Measurements from ENCODE around the gene NR2C2. TPM values are rescaled to one million over a fixed set of nuclear protein-coding genes. Genes with fewer than 3 reads are reported as not detected.

The NR2C2 gene
- polyA plus RNA-seq, 1 experiment: 17.9 TPM

GRCh38 chr3:15086699-15087098 is 139.3 kb downstream of the NR2C2 start:
- ChIA-PET CTCF (no interaction called here), POLR2A (no interaction called here)
- H3K27me3 ChIP-seq (ENCODE audit: control insufficient read depth, insufficient read depth, low read length): no peaks in the 10 kb centered on the region
- no peak overlapping the region for H3K4me3 ChIP-seq (ENCODE audit: low read depth, low read length)
- peaks cover 30% of the 10 kb centered on the region for H3K36me3 ChIP-seq (ENCODE audit: control insufficient read depth, insufficient read depth, low read length)
- no peak for DNase-seq (ENCODE audit: low read depth)
- TF ChIP-seq, protein P1, sequence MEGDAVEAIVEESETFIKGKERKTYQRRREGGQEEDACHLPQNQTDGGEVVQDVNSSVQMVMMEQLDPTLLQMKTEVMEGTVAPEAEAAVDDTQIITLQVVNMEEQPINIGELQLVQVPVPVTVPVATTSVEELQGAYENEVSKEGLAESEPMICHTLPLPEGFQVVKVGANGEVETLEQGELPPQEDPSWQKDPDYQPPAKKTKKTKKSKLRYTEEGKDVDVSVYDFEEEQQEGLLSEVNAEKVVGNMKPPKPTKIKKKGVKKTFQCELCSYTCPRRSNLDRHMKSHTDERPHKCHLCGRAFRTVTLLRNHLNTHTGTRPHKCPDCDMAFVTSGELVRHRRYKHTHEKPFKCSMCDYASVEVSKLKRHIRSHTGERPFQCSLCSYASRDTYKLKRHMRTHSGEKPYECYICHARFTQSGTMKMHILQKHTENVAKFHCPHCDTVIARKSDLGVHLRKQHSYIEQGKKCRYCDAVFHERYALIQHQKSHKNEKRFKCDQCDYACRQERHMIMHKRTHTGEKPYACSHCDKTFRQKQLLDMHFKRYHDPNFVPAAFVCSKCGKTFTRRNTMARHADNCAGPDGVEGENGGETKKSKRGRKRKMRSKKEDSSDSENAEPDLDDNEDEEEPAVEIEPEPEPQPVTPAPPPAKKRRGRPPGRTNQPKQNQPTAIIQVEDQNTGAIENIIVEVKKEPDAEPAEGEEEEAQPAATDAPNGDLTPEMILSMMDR (IDR thresholded peaks at IDR 0.05; ENCODE audit: insufficient read depth, low read depth, low read length): no peak

GRCh38 chr3:15089201-15089600 is 141.8 kb downstream of the NR2C2 start:
- TF ChIP-seq, protein P1 (IDR thresholded peaks at IDR 0.05; ENCODE audit: insufficient read depth, low read depth, low read length): no peak
- Histone ChIP-seq H3K36me3 (ENCODE audit: control insufficient read depth, insufficient read depth, low read length) (peaks cover 16% of the 10 kb centered on the region), H3K4me3 (ENCODE audit: low read depth, low read length) (no peak overlapping the region), H3K27me3 (ENCODE audit: control insufficient read depth, insufficient read depth, low read length) (no peaks in the 10 kb centered on the region)
- POLR2A ChIA-PET: no interaction called here
- DNase-seq (ENCODE audit: low read depth): no peak
- CTCF ChIA-PET: interaction anchor here (1.1 kb wide), 2 partner anchors 9 to 19 kb away, joined by 3 read pairs; no protein-coding TSS in a partner anchor

- POLR2A ChIA-PET: no interaction called here
- no peak overlapping the region for H3K4me3 ChIP-seq (ENCODE audit: low read depth, low read length)
Observed at GRCh38 chr3:15091575-15091974, 144.2 kb downstream of the NR2C2 start.

GRCh38 chr3:15092686-15093085 is 145.3 kb downstream of the NR2C2 start:
- no peak for DNase-seq (ENCODE audit: low read depth)
- POLR2A ChIA-PET: no interaction called here
- Histone ChIP-seq H3K36me3 (ENCODE audit: control insufficient read depth, insufficient read depth, low read length) (peaks cover 13% of the 10 kb centered on the region), H3K27me3 (ENCODE audit: control insufficient read depth, insufficient read depth, low read length) (no peaks in the 10 kb centered on the region), H3K4me3 (ENCODE audit: low read depth, low read length) (no peak overlapping the region)
- TF ChIP-seq, protein P1 (IDR thresholded peaks at IDR 0.05; ENCODE audit: insufficient read depth, low read depth, low read length): no peak
- CTCF ChIA-PET: interaction anchor here (1.4 kb wide), 1 partner anchor 15 kb away, joined by 6 read pairs; no protein-coding TSS in a partner anchor

More at GRCh38 chr3:15091575-15091974, 144.2 kb downstream of the NR2C2 start:
- TF ChIP-seq, protein P1 (IDR thresholded peaks at IDR 0.05; ENCODE audit: insufficient read depth, low read depth, low read length): no peak
- CTCF ChIA-PET: interaction anchor here (1.4 kb wide), 1 partner anchor 17 kb away, joined by 6 read pairs; no protein-coding TSS in a partner anchor
- Histone ChIP-seq H3K27me3 (ENCODE audit: control insufficient read depth, insufficient read depth, low read length) (no peaks in the 10 kb centered on the region), H3K36me3 (ENCODE audit: control insufficient read depth, insufficient read depth, low read length) (peaks cover 13% of the 10 kb centered on the region)
- DNase-seq (ENCODE audit: low read depth): no peak

GRCh38 chr3:15094187-15094875 is 146.9 kb downstream of the NR2C2 start:
- no peak for DNase-seq (ENCODE audit: low read depth)
- TF ChIP-seq, protein P1 (IDR thresholded peaks at IDR 0.05; ENCODE audit: insufficient read depth, low read depth, low read length): no peak
- CTCF ChIA-PET: interaction anchor here (0.9 to 1.0 kb wide), 2 partner anchors 12 to 108 kb away, joined by 3 read pairs; no protein-coding TSS in a partner anchor

More at GRCh38 chr3:15094187-15094875, 146.9 kb downstream of the NR2C2 start:
- H3K36me3 ChIP-seq (ENCODE audit: control insufficient read depth, insufficient read depth, low read length): peaks cover 13% of the 10 kb centered on the region
- POLR2A ChIA-PET: no interaction called here
- no peaks in the 10 kb centered on the region for H3K27me3 ChIP-seq (ENCODE audit: control insufficient read depth, insufficient read depth, low read length)
- H3K4me3 ChIP-seq (ENCODE audit: low read depth, low read length): no peak overlapping the region
